Endodermal cell (in vitro differentiated cells): Measurements from ENCODE around the gene ZNF468. TPM values are rescaled to one million over a fixed set of nuclear protein-coding genes. Genes with fewer than 3 reads are reported as not detected.
A peak's percentile ranks its signal among the peaks of the same experiment; 100 is the strongest.

Experiments used
- DNase-seq: peaks from one replicate; pipeline ENCODE4 v3.0.0-alpha.2; 2017
- H3K27ac ChIP-seq: 2 replicates; pipeline ENCODE4 v1.5.1; 2013; ENCODE audit warnings: mild to moderate bottlenecking, low read depth, low read length, moderate library complexity
- H3K27me3 ChIP-seq: 2 replicates; pipeline ENCODE4 v1.6.1; 2013; ENCODE audit warnings: mild to moderate bottlenecking, low read length, moderate library complexity; ENCODE audit not compliant: insufficient read depth, control insufficient read depth, poor library complexity, severe bottlenecking
- H3K36me3 ChIP-seq: 2 replicates; pipeline ENCODE4 v1.7.0; 2013; ENCODE audit warnings: mild to moderate bottlenecking, low read length, moderate library complexity; ENCODE audit not compliant: control insufficient read depth, insufficient read depth
- H3K4me1 ChIP-seq: one replicate; pipeline ENCODE4 v1.7.0; 2013; ENCODE audit warnings: low read length; ENCODE audit not compliant: control insufficient read depth, insufficient read depth
- H3K4me3 ChIP-seq: 2 replicates; pipeline ENCODE4 v1.5.1; 2013; ENCODE audit warnings: mild to moderate bottlenecking, low read length, moderate library complexity
- H3K9ac ChIP-seq: 2 replicates; pipeline ENCODE4 v1.6.1; 2013; ENCODE audit warnings: mild to moderate bottlenecking, low read length, moderate library complexity; ENCODE audit not compliant: poor library complexity, severe bottlenecking; ENCODE audit errors: extremely low read depth
- H3K9me3 ChIP-seq: 2 replicates; pipeline ENCODE4 v1.6.1; 2013; ENCODE audit warnings: mild to moderate bottlenecking, low read length, moderate library complexity; ENCODE audit not compliant: control insufficient read depth
- H3K27ac Mint-ChIP-seq: 2 replicates; pipeline ENCODE4 v1.8.0; 2020; ENCODE audit warnings: mixed read lengths
- H3K27me3 Mint-ChIP-seq: 2 replicates; pipeline ENCODE4 v1.8.0; 2021; ENCODE audit warnings: mild to moderate bottlenecking, mixed read lengths; ENCODE audit not compliant: insufficient read depth
- H3K36me3 Mint-ChIP-seq: 2 replicates; pipeline ENCODE4 v1.8.0; 2020; ENCODE audit warnings: low read depth, mixed read lengths
- H3K4me1 Mint-ChIP-seq: 2 replicates; pipeline ENCODE4 v1.8.0; 2020; ENCODE audit warnings: mixed read lengths
- H3K4me3 Mint-ChIP-seq: 2 replicates; pipeline ENCODE4 v1.8.0; 2020; ENCODE audit warnings: mild to moderate bottlenecking, moderate library complexity, mixed read lengths
- H3K9me3 Mint-ChIP-seq: 2 replicates; pipeline ENCODE4 v1.8.0; 2020; ENCODE audit warnings: mild to moderate bottlenecking, mixed read lengths
- CTCF ChIP-seq: fragments of 200-600 bp; sonication (generic); conservative IDR thresholded peaks from 2 replicates; pipeline ENCODE4 v1.5.0; 2021; ENCODE audit warnings: antibody characterized with exemption, mild to moderate bottlenecking
- WGBS, 2 experiments: methylation state at CpG; one replicate each; pipeline versions ENCODE4 v1.1.5 to v1.1.7; 2013; ENCODE audit warnings: missing lambda C conversion rate in 2 of 2, mixed read lengths in 1 of 2; ENCODE audit not compliant: insufficient coverage in 1 of 2, insufficient read length in 1 of 2; 5-methylcytosine and 5-hydroxymethylcytosine counted together
- total RNA-seq, 2 donors: library from RNA; stranded (reverse); fragmentation: NEBNext Ultra II Directional in 1 of 2; extraction: Animal tissue kit (Norgen Biotek cat#: 25700) in 1 of 2; gene quantifications; 2 replicates in 1 of 2; 3 replicates in 1 of 2; pipeline ENCODE4 v1.2.1, GENCODE V29; 2021

Gene ZNF468
- total RNA-seq, 2 donors from 2014 or later: 46.2 to 50.0 TPM

- Histone ChIP-seq H3K9ac (no peak overlapping the region), H3K36me3 (peaks cover 21% of the 10 kb centered on the region), H3K27ac (peak overlapping the region; percentile 53), H3K4me1 (no peaks in the 10 kb centered on the region), H3K4me3 (peak overlapping the region; percentile 96), H3K9me3 (peaks cover 9% of the 10 kb centered on the region), H3K27me3 (no peaks in the 10 kb centered on the region)
- DNase-seq: peak; percentile 78
- H3K4me1 Mint-ChIP-seq: peaks cover 18% of the 10 kb centered on the region
- H3K4me3 Mint-ChIP-seq: peak overlapping the region; percentile 94
- no peak for TF ChIP-seq CTCF
- peaks cover 2% of the 10 kb centered on the region for H3K9me3 Mint-ChIP-seq
- no peaks in the 10 kb centered on the region for H3K27me3 Mint-ChIP-seq
- WGBS, 2 experiments: 70 to 100% methylated on average over 1 to 15 of the region's 15 CpGs
- H3K27ac Mint-ChIP-seq: peak overlapping the region; percentile 99
- peaks cover 26% of the 10 kb centered on the region for H3K36me3 Mint-ChIP-seq
These were observed 40.7 kb upstream of the ZNF468 start for GRCh38 chr19:52898101-52898500.

- H3K27me3 ChIP-seq: no peaks in the 10 kb centered on the region
- no peak for TF ChIP-seq CTCF
- H3K4me3 Mint-ChIP-seq: peak within 1 kb of the TSS; percentile 94
- H3K27ac ChIP-seq: peak within 1 kb of the TSS; percentile 86
- peak; percentile 99 for DNase-seq
- WGBS, 2 experiments: 1 to 2% methylated on average over 20 to 56 of the region's 56 CpGs
- peaks cover 9% of the 10 kb centered on the region for H3K9me3 ChIP-seq
- H3K27ac Mint-ChIP-seq: peak within 1 kb of the TSS; percentile 99
- no peaks in the 10 kb centered on the region for H3K27me3 Mint-ChIP-seq
- peak within 1 kb of the TSS; percentile 96 for H3K4me3 ChIP-seq
- peaks cover 33% of the 10 kb centered on the region for H3K36me3 Mint-ChIP-seq
- H3K36me3 ChIP-seq: peaks cover 23% of the 10 kb centered on the region
- H3K9me3 Mint-ChIP-seq: peaks cover 2% of the 10 kb centered on the region
- peak within 1 kb of the TSS; percentile 94 for H3K9ac ChIP-seq
- H3K4me1 ChIP-seq: no peaks in the 10 kb centered on the region
- peaks cover 18% of the 10 kb centered on the region for H3K4me1 Mint-ChIP-seq
These were observed 39.9 kb upstream of the ZNF468 start, which contains the start of gene ZNF320 for GRCh38 chr19:52897138-52897935. ZNF320 (minus strand) TSS chr19:52897635; CDS start chr19:52890255, 7,380 bp downstream.

GRCh38 chr19:52896431-52897137, 39.2 kb upstream of the ZNF468 start:
- 36 to 42% methylated on average over 7 to 23 of the region's 24 CpGs for WGBS, 2 experiments
- Histone ChIP-seq H3K4me3 (peak overlapping the region; percentile 96), H3K9me3 (peaks cover 9% of the 10 kb centered on the region), H3K4me1 (no peaks in the 10 kb centered on the region), H3K27ac (peak overlapping the region; percentile 86), H3K9ac (peak overlapping the region; percentile 94), H3K36me3 (peaks cover 30% of the 10 kb centered on the region), H3K27me3 (no peaks in the 10 kb centered on the region)
- H3K9me3 Mint-ChIP-seq: peaks cover 2% of the 10 kb centered on the region
- H3K27me3 Mint-ChIP-seq: no peaks in the 10 kb centered on the region
- H3K4me1 Mint-ChIP-seq: peaks cover 19% of the 10 kb centered on the region
- H3K27ac Mint-ChIP-seq: peak overlapping the region; percentile 99
- no peak for TF ChIP-seq CTCF
- H3K36me3 Mint-ChIP-seq: peaks cover 37% of the 10 kb centered on the region
- peak; percentile 68 for DNase-seq
- H3K4me3 Mint-ChIP-seq: peak overlapping the region; percentile 94
